ENCODE results near the gene ENOX1.

ENOX1 gene

DNA sequence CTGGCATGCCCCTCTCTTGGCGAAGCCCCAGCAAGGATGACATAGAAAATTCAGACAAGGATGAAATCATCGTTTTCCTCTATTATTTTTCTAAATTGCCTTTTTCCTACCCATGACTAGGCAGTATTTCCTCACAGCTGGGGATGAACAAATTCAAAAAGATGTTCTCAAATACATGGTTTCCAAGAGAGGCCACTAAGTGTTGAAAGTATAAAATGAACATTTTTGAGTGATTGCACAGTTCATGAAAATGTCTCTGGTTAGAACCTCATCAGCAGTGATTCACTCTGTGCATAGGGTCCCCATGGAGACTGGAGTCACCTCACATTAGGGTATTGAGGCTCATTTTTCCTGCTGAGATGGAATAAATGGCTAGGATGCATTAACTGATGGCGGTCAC, 389.7 kb downstream of the ENOX1 start:
- TF ChIP-seq, protein P1, sequence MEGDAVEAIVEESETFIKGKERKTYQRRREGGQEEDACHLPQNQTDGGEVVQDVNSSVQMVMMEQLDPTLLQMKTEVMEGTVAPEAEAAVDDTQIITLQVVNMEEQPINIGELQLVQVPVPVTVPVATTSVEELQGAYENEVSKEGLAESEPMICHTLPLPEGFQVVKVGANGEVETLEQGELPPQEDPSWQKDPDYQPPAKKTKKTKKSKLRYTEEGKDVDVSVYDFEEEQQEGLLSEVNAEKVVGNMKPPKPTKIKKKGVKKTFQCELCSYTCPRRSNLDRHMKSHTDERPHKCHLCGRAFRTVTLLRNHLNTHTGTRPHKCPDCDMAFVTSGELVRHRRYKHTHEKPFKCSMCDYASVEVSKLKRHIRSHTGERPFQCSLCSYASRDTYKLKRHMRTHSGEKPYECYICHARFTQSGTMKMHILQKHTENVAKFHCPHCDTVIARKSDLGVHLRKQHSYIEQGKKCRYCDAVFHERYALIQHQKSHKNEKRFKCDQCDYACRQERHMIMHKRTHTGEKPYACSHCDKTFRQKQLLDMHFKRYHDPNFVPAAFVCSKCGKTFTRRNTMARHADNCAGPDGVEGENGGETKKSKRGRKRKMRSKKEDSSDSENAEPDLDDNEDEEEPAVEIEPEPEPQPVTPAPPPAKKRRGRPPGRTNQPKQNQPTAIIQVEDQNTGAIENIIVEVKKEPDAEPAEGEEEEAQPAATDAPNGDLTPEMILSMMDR (conservative IDR thresholded peaks at IDR 0.05) = no peak
- H3K27ac ChIP-seq = no peak overlapping the region

DNA sequence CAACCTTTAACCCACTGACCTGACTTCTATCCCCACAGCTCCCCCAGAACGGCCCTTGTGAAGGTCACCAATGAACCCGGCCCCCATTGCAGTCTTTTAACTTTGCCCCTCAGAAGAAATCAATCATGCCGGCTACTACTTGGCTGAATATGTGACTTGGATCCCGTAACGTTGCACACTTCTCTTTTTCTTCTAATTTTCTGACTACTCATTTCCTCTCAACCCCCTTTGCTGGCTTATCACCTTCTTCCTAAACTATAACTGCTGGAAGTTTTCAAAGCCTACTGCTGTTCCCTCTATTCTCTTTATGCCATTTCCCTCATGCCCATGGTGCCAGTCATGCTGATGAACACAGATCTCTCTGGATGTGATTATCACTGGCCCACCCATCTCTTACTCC, 395.7 kb downstream of the ENOX1 start:
- peak overlapping the region; percentile 19; the same call in 1 of the 2 replicates for H3K27ac ChIP-seq

DNA sequence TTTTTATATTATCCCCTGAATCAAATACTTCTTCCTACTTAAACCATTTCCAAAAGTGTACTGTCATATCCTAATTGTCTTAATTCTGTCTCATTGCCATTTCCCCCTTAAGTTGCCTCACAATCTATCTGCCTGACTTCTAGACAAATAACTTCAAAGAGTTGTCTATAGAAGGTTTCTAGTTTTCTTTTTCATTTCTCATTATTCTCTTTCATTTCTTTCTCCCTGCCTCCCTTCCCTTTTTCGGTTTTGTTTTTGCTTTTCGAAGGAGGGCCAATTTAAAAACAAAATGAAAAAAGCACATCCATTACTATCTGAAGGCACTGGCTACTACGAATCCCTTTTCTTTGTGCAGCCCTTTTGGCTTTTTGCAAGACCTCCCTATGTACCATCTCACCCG, 396.2 kb downstream of the ENOX1 start:
- TF ChIP-seq, protein P1 (conservative IDR thresholded peaks at IDR 0.05) = no peak
- H3K27ac ChIP-seq = peak overlapping the region; percentile 19; the same call in 1 of the 2 replicates

More for the DNA sequence above, 395.7 kb downstream of the ENOX1 start:
- TF ChIP-seq, protein P1 (conservative IDR thresholded peaks at IDR 0.05) = no peak

DNA sequence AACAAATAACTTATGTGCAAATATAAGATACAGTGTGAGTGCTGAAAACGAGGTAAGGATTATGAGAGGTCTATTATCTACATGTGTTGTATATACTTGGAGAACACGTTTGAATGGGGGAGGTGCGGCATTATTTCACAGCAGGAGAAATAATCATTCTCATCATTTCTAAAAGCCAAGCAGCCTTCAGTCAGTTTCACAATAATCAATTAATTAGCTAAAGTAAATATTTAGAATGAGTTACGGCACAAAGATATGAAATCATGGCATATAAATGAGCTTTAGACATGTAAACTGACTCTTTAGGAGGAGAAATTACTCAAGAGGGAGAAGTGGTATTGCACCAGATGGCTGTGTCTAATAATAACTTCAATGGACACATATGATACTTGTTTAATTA, 396.8 kb downstream of the ENOX1 start:
- H3K27ac ChIP-seq = peak overlapping the region; percentile 72
- TF ChIP-seq, protein P1 (conservative IDR thresholded peaks at IDR 0.05) = no peak

DNA sequence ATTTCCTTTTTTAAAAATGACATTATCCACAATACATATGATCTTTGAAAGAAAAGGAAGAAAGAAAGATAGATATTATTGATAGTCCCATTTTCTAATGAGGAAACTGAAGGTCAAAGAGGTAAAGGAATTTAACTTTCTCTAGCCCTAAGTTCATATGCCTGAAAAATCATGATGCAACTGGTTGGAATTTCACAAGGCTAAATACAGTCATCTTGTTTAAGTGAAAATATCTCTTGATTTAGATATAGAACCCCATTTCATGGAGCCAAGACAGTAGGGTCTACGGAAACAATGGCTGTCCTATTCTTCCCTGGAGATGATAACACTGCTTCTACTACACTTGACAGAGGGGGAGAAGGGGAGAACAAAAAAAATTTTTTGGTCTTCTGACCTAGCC, 397.2 kb downstream of the ENOX1 start:
- TF ChIP-seq, protein P1 (conservative IDR thresholded peaks at IDR 0.05) = no peak
- H3K27ac ChIP-seq = peak overlapping the region; percentile 72

DNA sequence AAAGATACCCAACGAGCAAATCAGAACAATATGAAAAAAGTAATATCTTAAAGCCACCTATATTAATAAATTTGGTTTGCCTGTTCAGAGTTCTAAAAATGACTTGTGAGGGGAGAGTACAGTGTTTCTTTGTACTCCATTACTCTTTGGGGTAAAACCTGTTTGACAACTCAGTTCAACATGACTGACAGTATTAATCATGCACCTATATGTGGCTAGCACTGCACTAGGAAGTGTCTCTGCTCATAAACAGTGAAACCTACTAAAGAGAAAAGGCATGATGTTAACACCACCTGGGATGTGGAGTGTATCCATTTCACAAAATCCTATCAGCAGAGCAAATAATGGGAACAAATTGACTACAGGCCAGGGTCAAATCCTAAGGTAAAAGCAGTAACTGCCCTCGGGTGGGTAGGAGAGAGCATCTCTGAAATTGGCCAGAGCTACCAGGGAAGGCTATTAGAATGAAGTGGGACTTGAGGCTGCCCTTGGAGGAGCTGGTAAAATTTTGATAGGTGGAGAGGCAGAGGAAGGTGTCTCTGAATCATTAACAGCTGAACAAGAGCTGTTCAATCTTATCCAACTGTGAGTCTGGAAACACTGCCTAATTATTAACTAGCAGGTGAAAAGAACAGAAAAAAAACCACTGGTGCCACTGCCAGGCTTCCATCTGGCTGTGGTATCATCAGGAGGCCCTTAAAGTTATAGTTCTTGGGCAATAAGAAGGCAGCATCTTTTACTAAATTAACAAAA, 398.3 kb downstream of the ENOX1 start:
- TF ChIP-seq, protein P1 (conservative IDR thresholded peaks at IDR 0.05) = no peak
- peak overlapping the region; percentile 72 for H3K27ac ChIP-seq

DNA sequence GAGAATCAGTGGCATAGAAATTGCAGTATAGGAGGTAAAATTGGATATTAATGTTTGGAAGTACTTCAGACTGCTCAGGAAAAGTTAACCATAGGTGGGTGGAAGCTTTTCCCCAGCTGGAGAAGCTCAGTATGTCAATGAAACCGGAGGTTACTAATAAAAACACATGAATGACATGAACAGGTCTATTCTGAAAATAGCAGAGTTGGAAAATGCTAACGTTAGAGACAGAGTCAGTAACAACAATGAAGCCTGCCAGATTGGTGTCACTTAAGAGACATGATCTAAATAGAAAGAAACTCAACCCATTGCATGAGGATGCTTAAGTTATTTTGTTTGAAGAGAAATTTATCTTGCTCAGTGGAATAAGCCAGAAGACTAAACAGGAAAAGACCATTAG, 398.9 kb downstream of the ENOX1 start:
- TF ChIP-seq, protein P1 (conservative IDR thresholded peaks at IDR 0.05) = no peak
- peak overlapping the region; percentile 72 for H3K27ac ChIP-seq
